GM21717 (cell line): ENCODE measurements around the gene MLLT6.

Experiments
- ATAC-seq: cut with Tn5 transposase; IDR thresholded peaks from one replicate; pipeline ENCODE4 v1.9.1; 2021; ENCODE audit warnings: mild to moderate bottlenecking, moderate library complexity; ENCODE audit not compliant: unreplicated experiment

Gene MLLT6

DNA sequence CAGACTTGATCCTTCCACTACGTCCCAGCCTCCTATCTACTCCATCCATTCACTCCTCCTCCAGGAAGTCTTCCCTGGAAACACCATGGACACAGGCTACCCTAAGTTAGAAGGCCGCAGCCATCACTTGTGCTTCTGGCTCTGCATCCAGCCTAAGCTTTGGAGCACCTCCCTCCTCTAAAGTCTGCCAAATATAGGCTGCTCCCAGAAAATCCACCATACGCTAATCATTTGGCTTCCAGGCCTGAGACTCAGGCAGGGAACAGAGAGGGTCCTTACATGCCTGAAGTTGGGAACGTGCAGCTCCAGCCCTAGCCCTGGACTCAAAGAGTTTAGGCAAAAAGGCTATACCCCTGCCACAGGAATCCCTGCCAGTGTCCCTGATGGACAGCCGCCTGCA is 36.4 kb downstream of the MLLT6 start:
- ATAC-seq, result no peak

DNA sequence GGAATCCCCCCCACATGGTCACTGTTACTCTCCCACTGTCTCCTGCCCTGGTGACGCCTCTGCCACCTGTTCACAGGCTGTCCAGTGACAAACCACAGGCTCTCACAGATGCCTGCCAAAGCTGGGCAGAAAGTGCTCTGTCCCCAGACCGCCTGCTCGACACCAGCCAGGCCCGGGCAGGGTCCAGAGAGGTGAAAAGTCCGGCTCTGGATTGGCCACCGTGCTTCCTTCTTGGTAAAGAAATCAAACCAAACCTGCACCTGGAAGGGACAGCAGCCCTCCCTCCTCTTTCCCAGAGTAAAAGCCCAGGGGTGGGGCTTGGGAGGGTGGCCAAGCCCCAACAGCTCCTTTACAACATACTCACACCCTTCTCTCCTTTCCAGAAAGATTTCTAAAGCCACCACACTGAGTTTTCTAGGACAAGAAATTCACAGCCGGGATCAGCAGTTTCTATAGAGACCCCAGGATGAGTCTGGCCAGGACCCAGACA is 36.9 kb downstream of the MLLT6 start:
- no peak for ATAC-seq

DNA sequence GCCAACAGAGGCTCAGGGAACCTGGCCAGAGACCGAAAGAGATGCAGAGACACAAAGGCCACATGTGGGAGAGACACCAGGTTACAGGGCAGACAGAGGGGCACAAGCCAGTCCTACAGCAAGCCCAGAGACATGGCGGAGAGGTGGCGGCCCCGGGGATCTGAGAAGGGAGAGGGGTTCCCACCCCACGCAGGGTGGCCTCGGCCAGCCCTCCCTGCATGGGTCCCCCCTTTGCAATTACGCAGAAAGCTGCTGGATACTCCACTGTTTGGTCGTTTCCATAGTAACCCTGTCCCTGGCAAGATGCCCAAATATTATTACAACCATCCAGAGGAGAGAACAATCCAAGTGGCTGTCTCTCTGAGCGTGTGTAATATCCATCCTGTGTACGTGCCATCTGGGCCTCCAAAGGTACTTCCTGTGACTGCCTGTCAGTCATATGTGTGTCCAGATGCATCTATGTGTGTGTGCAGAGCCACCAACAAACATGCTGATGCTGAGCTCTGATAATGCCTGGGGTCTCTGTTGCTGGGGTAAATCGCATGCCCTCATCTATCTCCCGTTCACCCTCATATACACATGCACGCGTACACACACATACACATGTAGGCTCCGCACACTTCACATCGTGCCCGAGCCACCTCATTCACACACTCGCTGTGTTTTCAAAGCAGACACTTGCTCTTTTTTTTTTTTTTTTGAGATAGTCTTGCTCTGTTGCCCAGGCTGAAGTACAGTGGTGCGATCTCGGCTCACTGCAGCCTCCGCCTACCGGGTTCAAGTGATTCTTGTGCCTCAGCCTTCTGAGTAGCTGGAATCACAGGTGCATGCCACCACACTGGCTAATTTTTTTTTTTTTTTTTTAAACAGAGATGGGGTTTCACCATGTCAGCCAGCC is 37.6 kb downstream of the MLLT6 start:
- ATAC-seq, result no peak

DNA sequence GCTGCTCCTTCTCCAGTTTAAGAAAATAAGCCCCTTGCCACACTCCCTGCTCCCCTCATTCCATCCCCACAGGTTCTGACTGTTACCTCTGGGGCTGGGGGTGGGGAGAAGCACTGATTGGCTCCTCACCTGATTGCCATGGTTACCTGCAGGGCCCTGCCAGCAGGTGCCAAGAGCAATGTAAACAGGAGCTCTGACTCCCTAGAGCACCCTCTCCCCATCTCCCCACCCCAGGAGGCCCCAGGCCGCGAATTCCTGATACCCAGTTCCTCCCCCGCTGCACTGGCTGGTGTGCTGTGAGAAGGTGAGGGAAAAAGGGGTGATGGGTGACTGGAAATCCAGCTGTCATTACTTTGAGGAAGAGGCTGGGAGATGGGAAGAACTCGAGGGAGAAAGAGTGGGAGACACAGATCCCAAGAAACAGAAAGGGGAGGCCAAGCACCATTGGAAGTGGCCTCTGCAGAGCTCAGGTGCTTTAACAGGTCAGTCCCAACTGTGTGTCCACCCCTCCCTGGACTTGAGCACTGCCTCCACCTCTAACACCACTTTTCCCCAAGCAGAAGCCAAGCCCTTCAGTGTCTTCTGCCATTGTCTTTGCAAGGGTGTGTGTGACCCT is 38.6 kb downstream of the MLLT6 start:
- ATAC-seq, result no peak

DNA sequence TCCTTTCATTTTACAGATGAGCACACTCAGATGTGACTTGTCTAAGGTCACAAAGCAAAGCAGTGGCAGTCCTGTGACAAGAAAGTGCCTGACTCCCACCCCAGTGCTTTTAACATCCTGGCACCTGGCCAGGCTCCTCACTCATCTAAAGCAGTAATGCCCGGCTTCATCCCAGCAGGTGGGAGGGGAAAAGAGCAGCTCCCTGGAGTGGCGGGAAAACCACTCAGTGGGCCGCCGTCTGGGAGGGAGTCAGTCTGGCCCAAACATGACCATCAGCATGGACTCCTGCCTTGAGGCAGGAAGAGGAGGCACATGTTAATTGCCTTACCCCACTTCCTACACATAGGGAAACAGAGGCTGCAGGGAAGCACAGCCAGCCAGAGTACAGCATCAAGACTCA is 40.5 kb downstream of the MLLT6 start:
- ATAC-seq, result no peak

DNA sequence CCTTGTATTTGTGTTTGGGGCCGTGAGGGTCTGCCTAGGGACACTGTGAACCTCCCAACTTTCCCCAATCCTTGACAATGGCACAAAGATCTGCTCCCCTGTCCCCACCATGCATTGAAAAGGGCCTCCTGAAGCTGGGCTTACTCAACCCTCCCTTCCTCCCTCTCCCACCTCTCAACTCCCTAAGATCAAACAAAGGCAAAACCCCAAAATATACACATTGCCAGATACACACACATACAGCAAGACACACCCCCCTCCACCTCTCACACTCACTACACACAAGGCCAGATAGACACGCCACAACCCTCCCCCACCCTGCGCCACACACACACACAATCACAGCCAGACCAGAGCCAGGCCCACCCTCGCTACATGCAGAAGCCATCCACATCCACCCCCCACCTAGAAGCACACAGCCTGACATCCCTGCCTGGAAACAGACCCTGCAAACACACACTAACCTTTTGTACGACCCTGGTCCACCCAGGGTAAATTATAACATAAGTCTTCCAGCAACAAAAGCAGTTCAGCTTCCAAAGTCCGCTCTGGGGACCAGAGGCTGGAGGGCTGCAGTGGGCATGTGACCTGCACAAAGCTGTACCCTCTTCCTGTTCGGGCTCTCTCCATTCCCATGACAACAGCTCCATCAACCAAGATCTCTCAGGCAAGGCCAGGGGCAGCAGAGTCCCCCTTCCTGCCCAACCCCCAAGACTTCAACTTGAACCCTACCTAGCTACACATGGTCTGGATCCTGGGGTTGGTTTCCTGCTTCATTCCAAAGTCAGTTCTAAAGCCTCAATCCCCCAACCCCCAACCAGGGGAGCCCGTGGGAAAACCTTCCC is 41.2 kb downstream of the MLLT6 start:
- ATAC-seq, result no peak

DNA sequence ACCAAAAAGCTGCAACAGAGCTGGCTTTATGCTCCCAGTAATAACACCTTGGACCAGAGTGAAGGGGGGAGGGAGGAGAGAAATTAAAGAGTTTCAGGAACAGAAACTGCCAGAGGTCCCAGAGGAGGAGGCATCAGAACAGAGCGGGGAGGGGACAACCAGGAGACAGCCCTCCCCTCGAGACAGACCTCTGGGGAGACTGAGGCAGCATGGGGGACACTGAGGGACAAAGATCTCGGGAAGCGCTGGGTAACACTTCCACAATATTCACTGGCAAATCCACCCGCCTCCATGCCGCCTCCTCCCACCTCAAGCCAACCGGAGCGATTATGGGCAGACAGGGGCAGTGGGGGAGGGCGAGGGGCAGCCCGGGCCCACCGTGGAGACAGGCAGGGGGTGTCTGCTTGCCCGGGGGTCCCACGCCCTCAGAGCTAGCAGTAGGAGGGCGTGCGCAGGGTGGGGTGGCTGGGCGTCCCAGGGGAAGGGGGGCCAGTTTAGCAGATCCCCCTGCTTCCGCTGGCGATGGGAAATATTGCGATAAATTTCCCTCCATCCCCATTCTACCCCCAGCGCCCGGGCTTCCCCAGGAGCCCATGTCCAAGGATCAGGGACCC is 41.9 kb downstream of the MLLT6 start:
- no peak for ATAC-seq

DNA sequence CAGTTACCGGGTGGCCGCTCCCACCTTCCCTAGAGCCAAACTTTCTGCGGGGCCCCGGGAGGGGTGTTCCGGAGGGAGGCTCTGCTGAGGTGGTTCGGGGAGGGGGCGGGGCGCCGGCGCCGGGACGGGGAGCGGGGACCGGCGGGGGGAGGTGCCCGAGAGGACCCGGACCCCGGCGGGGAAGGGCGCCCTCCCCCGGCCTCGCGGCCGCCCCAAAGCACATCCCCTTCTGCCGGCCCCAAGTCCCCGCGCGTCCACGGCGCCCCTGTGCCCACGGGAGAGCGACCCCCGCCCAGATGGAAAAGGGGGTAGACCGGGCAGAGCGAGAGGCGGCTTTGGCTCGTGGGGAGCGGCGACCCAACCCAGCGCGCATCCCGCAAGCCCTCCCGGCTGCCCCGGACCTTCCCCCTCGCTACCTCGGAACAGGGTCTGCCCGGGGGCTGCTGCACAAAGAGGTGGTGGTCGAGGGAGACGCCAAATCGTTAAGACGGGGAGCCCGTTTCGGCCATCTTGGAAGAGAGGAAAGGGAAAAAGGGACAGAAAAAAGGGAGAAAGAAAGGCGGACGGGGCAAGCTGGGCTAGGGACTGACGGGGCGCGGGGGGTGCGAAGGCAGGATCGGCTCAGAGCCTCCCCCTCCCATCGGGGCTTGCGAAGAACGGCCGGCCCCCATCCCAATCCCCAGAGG is 42.5 kb downstream of the MLLT6 start:
- no peak for ATAC-seq

DNA sequence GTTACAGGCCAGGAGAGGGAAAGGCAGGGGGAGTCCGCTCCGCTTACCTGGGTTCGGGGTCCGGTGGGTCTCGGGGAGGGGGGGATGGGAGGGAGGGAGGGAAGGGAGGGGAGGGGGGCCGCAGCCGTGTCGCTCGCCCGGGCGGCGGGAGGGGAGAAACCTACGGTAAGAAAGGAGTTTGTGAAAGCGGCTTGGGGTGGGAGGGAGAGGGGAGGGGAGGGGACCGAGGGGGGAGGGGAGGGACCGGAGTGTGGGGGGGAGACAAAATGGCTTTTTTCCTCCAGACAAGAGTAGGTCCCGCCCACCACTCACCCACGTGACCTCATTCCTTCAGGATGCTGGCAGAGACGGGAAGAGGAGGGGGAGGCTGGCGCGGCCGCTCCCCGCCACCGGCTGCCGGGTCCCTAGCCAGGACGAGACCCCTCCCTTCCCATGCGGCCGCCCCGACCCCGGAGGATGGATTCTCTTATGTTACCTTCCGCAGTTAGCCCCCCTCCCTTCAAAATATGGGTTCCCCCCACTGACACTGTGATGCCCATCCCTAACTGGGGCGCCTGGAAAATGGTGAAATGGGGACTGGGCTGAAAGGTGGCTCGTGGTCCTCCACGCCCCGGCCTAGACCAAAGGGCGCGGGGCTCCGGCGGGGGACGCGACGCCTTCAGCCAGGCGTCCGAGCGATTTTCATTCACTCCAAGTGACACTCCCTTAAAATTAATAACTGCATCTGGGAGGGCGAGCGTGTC is 43.2 kb downstream of the MLLT6 start, which contains the start of gene PCGF2:
Gene PCGF2 (minus strand): TSS at position 188 of the 743 bp plus-strand sequence. CDS start 7,934 bp downstream, outside the sequence.
- no peak for ATAC-seq

DNA sequence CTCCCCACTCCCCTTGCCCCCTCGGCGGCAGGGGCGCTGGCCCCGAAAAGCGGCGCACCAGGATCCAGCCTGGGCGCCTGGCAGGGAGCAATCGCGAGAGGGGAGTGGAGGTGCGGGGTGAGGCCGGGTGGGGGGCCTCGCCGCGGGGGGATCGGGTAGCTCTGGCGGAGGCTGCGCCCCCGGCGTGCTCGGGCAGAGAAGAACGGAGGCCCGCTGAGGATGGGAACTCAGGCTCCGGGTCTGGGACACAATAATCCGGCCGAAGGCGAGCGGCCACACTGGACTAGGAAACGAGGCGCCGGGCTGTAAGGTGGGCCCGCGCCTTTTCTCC is 43.8 kb downstream of the MLLT6 start:
- ATAC-seq, result no peak

DNA sequence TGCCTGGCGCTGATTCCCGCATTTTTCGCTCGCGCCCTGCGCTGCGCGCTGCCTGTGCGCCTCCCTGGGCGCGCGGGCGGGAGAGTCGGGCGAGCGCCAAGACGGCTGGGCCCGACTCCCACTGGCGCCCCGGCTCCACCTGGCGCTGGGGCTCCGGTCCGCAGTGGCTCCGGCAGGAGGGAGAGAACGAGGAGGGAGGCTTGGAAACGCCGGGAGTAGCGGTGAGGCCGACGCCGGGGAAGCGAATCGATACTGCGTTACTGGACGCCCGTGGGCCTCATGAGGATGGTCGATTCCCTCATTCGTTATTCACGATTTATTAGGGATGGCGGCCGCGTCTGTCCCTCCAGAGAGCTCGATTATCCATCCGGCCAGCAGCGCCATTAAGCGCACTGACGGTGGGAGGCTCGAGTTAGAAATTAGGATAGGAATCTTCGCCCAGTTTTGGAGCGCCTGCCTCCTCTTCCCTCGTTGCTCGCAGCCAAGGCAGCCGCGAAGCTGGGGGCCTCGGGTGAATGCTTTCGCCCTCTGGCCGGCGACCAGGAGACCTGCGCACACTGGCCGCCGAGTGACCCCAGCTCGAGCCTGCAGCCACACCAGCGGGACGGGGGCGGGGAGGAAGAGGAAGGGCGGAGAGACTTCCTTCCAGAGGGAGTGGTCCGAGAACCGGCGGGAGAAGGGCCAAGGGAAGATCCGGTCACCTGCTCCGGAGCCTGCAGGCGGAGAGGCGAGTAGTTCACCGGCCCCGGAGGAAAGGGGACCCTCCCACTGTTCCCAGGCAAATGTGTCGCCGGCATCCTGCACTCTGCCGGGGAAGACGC is 44.4 kb downstream of the MLLT6 start:
- ATAC-seq, result no peak

DNA sequence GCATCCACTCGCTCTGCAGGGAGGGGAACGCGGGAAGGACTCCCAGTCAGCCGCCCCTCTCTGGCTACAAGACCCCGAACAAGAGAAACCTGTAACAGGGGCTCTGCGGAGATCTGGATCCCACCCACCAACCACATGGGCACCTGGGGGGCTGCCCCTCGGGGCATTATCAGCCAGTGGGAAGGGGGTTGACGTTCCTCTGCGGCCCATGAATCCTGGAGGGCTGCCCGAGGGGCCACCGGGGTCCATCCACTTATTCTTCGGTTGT is 44.9 kb downstream of the MLLT6 start:
- no peak for ATAC-seq

DNA sequence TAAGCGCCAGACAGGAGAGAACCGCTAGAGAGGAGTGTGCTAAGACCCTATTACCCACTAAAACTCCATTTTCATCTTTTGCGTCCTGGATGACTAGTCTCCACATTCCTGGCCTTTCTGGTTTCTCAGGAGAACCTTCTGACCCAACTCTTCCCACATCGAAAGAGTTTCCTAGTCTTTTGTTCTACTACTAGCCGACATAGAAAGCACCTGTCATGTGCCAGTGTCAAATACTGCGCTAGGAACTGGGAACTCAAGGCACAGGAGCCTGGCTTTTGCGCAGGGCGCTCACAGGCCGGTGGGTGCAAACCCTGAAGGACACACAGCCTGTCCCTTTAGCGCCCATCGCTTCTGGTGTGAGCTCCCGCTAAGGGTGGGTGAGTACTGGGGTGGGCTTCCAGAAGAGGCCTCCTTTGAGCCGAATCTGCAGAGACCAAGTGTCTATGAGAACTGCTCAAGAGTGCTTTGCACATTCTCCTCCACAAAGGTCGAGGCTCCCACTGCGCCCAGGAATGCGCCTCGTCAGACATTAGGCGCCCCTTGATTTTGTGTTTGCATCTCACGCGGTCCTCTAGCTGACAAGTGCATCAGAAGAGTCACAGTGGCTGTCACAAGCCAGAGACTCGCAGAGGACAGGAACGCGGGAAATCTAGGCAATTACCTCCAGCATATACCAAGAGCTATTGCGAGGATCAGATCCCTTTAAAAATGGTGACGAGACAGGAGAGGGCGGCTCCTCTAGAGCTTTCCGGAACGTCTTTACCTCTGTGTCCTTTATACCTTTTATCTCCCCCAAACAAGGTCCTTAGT is 45.4 kb downstream of the MLLT6 start:
- no peak for ATAC-seq

DNA sequence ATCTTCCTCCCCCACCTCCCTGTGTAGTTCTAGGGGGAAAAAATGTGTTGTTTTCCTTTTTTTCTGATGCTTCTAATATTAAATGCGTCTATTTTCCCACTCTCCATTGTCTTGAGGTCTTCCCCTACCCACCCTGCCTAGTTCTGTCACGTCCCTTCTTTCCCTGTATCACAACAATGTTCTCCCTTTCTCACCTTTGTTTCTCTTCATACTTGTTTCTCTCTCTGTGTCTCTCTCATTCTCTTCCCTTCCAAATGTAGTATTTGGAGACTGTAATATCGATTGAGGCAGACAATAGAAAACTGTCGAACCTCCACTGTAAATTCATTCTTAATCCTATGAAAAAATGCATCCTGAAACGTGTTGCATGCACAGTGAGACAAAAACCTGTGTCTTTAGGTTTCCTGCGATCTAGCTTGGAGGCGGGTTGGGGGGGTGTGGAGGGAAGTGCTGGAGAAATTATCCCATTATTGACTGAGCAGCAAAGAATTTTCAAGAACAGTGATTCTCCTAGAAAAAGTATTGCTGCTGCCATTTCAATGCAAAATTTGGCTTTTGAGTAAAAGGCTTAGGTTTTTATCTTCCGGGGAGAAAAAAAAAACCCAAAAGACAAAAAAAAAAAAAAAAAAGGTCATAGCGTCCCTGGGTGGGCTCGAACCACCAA is 46.2 kb downstream of the MLLT6 start:
- no peak for ATAC-seq

DNA sequence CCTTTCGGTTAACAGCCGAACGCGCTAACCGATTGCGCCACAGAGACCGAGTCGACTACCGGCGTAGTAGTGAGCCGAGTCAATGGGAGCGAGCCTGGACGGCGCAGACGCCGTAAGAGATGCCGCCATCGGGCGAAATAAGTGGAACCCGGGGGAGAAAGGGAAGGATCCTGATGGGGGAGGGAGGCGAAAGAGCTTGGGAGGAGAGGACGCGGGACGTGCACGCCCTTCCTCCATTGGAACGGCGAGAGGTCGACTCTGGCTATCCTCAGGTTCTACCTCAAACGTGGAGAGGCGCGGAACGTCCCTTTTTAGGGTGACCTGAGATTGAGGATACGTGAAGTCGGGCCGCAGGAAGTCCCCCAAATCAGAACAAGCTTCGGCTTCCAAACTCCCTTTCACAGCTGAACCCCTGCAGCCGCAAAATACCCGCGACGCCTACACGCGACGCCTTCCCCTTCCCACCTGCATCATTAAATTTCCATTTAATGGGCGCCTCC is 46.8 kb downstream of the MLLT6 start:
- ATAC-seq, result peak; percentile 35

DNA sequence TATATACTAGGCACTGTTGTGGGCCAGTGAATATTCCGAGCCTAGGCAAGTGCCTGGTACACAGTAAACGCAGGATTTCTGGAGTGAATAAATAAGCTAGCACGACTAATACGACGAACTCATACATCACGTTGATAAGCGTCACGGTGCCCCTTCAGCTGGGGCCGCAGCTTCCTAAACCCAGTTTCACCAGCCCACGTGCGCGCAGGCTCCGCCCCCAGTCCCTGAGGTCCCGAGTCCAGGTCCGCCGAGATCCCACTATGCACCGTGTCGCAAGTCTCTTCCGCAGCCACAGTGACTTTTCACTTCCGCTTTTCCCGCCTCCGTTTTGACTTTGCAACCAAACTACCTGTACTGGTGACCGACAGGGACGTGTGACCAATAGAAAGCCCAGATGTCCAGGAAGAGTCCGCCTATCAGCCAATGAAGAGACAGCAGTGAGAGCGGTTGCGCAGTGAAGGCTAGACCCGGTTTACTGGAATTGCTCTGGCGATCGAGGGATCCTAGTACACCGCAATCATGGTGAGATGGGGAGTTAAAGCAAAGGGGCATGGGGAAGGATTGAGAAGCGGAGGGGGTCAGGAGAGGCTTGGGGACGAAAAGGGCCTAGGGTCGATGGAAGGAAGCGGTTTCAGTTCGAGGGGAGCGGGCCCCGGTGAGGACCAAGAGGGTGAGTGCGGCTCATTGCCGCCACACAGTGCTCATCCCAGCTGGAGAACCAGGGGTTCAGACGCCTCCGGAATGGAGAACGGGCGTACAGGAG is 47.4 kb downstream of the MLLT6 start, which contains the start of gene PSMB3:
Gene PSMB3 (plus strand): TSS at position 434 of the 763 bp plus-strand sequence. CDS start 86 bp downstream, at position 520.
- ATAC-seq, result peak; percentile 68

DNA sequence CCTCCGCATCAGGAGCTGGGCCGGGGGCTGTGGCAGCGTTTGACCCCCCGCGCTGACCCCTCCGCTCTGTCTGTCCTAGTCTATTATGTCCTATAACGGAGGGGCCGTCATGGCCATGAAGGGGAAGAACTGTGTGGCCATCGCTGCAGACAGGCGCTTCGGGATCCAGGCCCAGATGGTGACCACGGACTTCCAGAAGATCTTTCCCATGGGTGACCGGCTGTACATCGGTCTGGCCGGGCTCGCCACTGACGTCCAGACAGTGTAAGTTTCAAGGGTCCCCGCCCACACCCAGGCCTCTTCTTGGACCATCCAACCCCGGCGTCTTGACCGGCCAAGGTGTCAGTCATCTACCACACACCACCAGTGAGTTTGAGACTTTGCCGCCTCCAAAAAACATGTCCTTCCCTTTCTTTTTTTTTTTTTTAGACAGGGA is 48.0 kb downstream of the MLLT6 start:
- ATAC-seq, result no peak
